CD4-positive, alpha-beta T cell treated with Interleukin-1 beta for 1 hour (primary cell): ENCODE results near the gene MRPL58.
"Not testable (repeated sequence)": the region's sequence is repeated elsewhere in the genome, so short reads cannot be mapped to it uniquely, and the experiment has no call there.

Experiments
- DNase-seq, 2 donors: peaks; one replicate each; pipeline ENCODE4 v3.0.0-alpha.2; 2020 to 2022

Gene MRPL58

DNA sequence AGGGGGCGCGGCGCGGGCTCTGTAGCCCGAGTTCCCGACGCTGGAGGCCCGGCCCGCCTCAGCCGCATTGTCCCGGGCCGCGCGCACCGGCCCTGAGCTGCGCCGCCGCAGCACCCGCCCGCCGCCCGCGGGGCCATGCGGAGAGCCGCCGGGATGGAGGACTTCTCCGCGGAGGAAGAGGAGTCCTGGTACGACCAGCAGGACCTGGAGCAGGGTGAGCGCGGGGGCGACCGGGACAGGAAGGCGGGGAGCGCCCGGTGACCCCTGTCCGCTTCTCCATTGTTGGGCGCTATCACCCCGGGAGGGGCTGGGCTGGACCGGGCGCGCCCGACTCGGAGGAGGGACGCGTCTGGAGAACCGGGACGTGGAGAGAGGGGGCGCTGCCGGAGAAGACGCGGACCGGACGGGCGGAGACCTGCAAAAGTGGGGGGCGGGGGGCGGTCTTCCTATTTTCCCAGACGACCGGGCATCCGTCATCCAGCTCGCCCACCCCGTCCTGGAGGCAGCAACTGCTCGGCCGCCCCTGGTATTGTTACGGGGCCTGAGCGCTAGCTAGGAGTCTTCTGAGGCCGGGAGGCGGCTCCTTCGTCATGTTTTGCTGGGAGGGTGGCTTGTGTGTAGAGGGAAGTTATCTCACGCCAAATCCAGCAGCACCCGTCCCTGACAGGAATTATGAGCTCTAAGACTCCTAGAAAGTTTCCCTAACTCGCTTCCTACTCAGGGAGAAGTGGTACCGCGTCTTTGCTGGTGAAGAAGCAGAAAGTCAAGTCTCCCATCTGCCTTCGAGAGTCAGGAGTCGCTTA is 24.4 kb upstream of the MRPL58 start:
- no peak for DNase-seq

GRCh38 chr17:74990581-74991105 is 21.8 kb upstream of the MRPL58 start:
- DNase-seq, result no peak

DNA sequence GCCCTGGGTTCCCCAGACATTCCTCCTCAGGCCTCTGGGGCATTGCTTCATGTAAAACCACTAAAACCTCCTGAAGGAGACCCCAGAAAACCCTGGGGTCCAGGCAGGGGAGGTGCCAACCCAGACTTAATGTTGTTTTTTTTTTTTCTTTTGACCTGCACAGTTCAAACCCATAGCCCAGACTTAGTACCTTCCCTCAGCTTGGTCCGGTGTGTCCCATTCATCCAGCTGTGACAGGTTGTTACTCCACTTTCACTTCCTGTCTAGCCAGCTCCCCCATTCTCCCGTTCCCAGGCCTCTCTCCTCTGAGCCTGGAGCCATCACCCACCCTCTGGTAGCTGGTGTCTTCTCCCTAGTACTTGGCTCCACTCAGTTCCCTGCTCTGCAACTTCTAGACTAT is 20.2 kb upstream of the MRPL58 start:
- no peak for DNase-seq

DNA sequence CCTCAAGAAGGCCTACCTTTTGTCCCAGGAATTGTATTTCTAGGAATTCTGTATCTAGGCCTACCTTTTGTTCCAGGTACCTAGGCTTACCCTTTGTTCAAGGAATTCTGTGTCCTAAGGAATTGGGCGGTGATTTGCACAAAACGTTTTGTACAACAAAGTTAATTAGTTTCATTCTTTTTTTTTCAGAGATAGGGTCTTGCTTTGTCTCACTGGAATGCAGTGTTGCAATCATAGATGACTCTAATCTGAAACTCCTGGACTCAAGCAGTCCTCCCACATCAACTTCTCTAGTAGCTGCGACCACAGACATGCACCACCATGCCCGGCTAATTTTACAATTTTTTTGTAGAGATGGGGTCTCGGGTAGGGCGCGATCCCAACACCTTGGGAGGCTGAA is 18.0 kb upstream of the MRPL58 start:
- DNase-seq, result no peak

- no peak for DNase-seq
These were observed 16.6 kb upstream of the MRPL58 start for GRCh38 chr17:74995847-74996246.

DNA sequence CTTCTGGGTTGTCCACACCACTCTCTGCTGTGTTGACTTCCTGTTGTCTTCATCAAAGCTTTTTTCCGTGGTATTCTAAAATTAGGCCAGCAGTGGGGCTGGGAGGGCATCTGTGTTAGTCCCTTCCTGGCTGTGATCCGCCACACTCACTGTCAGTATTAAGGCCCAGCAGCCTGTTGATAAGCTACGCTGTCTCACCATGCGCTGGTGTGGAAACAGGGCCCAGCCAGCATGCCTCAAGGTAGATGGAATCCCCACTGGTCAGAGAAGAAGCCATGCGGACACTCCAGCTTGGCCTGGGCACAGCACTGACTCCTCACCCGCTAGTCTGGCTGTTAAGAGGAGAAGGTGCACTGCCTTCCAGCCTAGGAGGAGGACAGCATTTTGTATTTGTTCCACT is 13.7 kb upstream of the MRPL58 start:
- DNase-seq, result no peak

GRCh38 chr17:74999523-74999922 is 12.9 kb upstream of the MRPL58 start:
- no peak for DNase-seq

- no peak for DNase-seq
These were observed 10.3 kb upstream of the MRPL58 start for GRCh38 chr17:75001915-75002843.

DNA sequence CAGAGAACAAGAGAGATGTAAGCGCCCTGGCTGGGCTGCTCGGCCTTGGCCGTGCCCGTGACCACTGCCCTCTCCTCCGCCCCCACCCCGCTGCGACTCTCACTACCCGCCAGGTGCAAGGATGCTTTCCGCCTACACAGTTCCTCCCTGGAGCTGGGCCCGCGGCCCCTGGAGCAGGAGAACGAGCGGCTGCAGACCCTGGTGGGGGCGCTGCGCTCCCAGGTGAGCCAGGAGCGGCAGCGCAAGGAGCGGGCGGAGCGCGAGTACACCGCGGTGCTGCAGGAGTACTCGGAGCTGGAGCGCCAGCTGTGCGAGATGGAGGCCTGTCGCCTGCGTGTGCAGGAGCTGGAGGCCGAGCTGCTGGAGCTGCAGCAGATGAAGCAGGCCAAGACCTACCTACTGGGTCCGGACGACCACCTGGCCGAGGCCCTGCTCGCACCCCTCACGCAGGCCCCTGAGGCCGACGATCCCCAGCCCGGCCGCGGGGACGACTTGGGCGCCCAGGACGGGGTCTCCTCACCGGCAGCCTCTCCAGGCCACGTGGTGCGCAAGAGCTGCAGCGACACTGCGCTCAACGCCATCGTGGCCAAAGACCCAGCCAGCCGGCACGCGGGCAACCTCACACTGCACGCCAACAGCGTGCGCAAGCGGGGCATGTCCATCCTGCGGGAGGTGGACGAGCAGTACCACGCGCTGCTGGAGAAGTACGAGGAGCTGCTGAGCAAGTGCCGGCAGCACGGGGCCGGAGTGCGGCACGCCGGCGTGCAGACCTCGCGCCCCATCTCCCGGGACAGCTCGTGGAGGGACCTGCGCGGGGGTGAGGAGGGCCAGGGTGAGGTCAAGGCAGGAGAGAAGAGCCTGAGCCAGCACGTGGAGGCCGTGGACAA is 9.2 kb upstream of the MRPL58 start:
- DNase-seq, result no peak

DNA sequence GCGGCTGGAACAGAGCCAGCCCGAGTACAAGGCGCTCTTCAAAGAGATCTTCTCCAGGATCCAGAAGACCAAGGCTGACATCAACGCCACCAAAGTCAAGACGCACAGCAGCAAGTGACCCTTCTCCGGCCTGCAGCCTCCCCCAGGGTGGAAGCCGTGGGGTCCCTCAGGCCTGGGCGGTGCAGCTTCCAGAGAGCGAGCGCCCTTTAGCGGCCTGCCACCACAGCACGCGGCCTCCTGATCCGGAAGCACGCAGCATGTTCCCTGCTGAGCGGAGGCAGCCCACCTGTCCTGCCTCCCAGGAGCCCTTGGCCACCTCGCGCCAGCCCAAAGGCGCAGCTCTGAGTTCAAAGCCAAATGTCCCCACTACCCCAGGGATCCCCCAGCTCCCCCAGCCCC is 8.5 kb upstream of the MRPL58 start:
- DNase-seq, result no peak

DNA sequence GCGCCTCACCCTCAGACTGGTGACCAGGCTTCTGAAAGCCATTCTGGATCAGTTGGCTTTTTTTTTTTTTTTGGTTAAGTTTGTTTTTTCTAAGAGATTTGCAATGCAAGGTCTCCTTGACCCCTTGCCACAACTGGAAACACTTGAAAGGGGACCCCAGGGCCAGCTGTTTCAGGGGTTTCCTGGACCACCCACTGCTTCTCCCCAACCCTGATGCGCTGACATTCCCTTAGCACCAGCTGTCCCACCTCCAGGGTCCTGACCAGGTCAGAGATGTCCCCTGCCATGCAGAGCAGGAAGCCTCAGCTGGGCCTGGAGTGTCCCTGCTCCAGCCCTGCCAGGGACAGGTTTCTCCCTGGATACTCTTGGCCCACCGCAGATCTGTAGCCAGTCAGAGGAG is 8.1 kb upstream of the MRPL58 start:
- DNase-seq, result no peak

DNA sequence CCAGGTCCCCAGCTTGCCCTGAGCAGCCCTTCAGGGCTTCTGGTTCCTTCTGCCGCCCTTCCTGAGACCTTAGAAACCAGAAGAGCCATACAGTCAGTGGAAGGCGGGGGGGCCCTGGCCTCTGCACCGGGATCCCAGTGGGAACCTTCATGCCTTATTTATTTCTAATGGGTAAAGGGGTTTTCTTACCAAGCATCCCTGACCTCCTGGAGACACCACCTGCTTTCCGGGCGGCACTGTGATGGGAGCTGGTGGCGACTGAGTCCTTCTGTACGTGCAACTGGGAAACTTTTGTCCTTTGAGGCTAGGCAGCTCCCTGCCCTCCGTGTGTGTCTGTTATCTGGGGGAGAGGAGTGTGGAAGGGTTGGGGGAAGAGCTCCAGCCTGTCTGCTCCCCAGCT is 7.2 kb upstream of the MRPL58 start:
- DNase-seq, result no peak

DNA sequence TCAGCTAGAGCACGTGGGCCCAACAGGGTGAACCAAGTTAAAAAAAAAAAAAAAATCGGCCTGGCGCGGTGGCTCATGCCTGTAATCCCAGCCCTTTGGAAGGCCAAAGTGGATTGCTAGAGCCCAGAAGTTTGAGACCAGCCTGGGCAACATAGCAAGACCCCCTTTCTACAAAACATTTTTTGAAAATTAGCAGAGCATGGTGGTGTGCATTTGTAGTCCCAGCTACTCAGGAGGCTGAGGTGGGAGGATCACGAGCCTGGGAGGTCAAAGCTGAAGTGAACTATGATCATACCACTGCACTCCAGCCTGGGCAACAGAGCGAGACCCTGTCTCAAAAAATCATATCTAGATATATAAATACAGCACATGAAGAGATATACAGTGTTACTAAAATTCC is 6.4 kb upstream of the MRPL58 start:
- not testable (repeated sequence) for DNase-seq

DNA sequence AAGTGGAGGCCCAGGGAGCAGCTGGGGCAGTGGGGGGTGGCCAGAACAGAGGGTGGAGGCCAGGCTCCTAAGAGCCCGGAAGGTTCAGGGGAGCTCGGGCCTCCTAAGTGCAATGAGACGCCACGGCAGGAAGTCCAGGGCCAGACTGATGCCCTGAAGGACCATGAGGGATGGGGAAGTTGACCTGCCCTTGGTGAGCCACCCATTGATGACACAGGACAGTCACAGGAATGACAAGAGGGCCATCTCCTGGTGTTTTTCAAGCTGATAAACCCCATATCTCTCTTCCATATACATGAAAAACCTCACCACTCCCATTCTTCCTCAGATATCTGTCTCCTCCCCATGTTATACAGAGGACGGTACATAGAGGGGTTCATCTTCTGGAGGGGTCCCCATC is 5.8 kb upstream of the MRPL58 start:
- no peak for DNase-seq

- DNase-seq, result no peak
These were observed 4.1 kb upstream of the MRPL58 start for GRCh38 chr17:75008373-75008772.

- DNase-seq, result no peak
These were observed 3.2 kb upstream of the MRPL58 start for GRCh38 chr17:75009139-75009724.

GRCh38 chr17:75010683-75011400 is 1.6 kb upstream of the MRPL58 start:
- no peak for DNase-seq

- no peak for DNase-seq
These were observed 922 bp upstream of the MRPL58 start for GRCh38 chr17:75011401-75012095.

DNA sequence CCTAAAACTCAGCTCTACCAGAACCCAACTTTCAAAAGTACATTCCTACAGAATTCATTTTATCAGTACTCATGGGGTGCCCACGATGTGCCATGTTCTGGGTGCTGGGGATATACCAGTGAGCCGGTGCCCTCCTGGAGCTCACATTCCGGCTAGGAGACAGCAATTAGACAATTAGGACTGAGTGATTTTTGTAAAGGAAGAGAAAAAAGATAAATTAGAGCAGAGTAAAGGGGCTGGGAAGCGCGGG is 449 bp upstream of the MRPL58 start:
- DNase-seq, result no peak

DNA sequence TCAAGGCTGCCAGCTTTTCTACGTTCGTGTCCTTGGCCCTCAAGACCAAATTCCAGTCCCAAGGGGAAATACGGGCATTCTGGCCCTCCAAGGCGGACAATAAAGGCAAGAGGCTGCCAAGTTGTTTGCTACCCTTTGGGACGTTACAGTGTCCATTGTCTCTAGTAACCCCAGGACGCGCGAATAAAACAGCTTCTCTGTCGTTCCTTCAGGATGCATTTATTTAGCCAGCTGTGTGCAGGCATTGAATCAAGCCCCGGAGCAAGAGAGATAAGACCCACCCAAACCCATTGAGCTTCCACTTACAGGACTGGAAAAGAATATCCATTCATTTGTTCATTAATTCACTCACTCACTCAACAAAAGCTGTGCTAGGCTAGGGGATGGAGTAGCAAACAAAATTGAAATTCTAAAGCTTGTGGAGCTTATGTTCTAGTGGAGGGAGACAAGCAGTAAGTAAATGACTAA is 656 bp downstream of the MRPL58 start:
- DNase-seq, result no peak

DNA sequence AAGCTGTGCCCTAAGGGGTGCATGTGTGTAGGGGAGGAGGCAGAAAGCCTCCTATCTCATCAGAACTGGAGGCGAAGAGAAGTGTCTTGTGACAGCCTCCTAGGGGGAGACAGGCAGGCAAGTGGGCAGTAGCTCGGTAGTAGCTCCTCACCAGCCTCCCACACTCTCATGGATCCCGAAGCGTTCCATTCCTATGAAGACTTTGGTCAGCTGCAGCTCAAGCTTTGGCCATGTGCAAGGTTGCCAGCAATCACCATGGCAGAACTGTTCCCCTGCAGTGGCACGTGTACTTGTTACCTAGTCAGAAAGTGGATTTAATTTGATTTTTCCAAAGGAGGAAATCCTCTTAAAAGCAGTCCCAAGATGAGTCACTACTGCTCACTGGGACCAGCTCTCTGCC is 6.7 kb downstream of the MRPL58 start:
- DNase-seq, result no peak
